PC-9 (cell line): Measurements from ENCODE around the gene YWHAB. TPM values are rescaled to one million over a fixed set of nuclear protein-coding genes. Genes with fewer than 3 reads are reported as not detected.
A peak's percentile ranks its signal among the peaks of the same experiment; 100 is the strongest.

Experiments used
- BruUV-seq: library from RNA; stranded (reverse); fragments of 400-500 nt; replicated peaks from 2 replicates; lab custom pipeline; 2021; lab: Mats Ljungman, UMichigan
- CTCF ChIA-PET: fragments of 300-600 bp; sonication (Branson Sonifier 250); formaldehyde crosslinking; loops from one replicate; lab custom pipeline; 2022; ENCODE audit warnings: antibody characterized with exemption; lab: Charles Lee
- POLR2A ChIA-PET: fragments of 300-600 bp; sonication (Branson Sonifier 250); formaldehyde crosslinking; loops from one replicate; lab custom pipeline; 2022; ENCODE audit warnings: antibody characterized with exemption; ENCODE audit not compliant: unreplicated experiment; lab: Charles Lee
- DNase-seq, 2 experiments: peaks; one replicate each; pipeline versions ENCODE4 v3.0.0 to v3.0.0-alpha.2; 2015 to 2022; ENCODE audit warnings: mixed read lengths in 1 of 2
- H2AFZ ChIP-seq: fragments of 200-600 bp; sonication (generic); 2 replicates; pipeline ENCODE4 v1.8.1; 2017; ENCODE audit warnings: antibody characterized with exemption
- H3F3A ChIP-seq: fragments of 200-600 bp; sonication (generic); 2 replicates; pipeline ENCODE4 v1.8.1; 2017; ENCODE audit warnings: antibody characterized with exemption, mild to moderate bottlenecking, low read depth; ENCODE audit not compliant: insufficient read depth
- H3K27ac ChIP-seq: fragments of 200-600 bp; sonication (generic); 2 replicates; pipeline ENCODE4 v1.6.1; 2016; ENCODE audit warnings: mixed run types
- H3K27me3 ChIP-seq: fragments of 200-600 bp; sonication (generic); 2 replicates; pipeline ENCODE4 v1.6.1; 2016; ENCODE audit warnings: low read depth, mixed run types; ENCODE audit not compliant: insufficient read depth
- H3K36me3 ChIP-seq: fragments of 200-600 bp; sonication (generic); 2 replicates; pipeline ENCODE4 v1.6.1; 2016; ENCODE audit warnings: low read depth, mixed run types
- H3K4me1 ChIP-seq: fragments of 200-600 bp; sonication (generic); replicated peaks from 2 replicates; pipeline ENCODE4 v1.6.1; 2016; ENCODE audit warnings: mixed run types; ENCODE audit not compliant: insufficient read depth
- H3K4me2 ChIP-seq: fragments of 200-600 bp; sonication (generic); 2 replicates; pipeline ENCODE4 v1.6.1; 2017; ENCODE audit warnings: mixed run types
- H3K4me3 ChIP-seq: fragments of 200-600 bp; sonication (generic); 2 replicates; pipeline ENCODE4 v1.6.1; 2016; ENCODE audit warnings: mixed run types
- H3K79me2 ChIP-seq: fragments of 200-600 bp; sonication (generic); 2 replicates; pipeline ENCODE4 v1.6.1; 2017; ENCODE audit warnings: low read depth, mixed run types
- H3K9me2 ChIP-seq: fragments of 200-600 bp; sonication (generic); 2 replicates; pipeline ENCODE4 v1.8.1; 2017; ENCODE audit warnings: mild to moderate bottlenecking; ENCODE audit not compliant: insufficient read depth
- H3K9me3 ChIP-seq: fragments of 200-600 bp; sonication (generic); 2 replicates; pipeline ENCODE4 v1.8.1; 2016; ENCODE audit warnings: low read depth; ENCODE audit not compliant: insufficient read depth
- H4K20me1 ChIP-seq: fragments of 200-600 bp; sonication (generic); 2 replicates; pipeline ENCODE4 v1.8.1; 2017; ENCODE audit not compliant: insufficient read depth
- CTCF ChIP-seq: fragments of 200-600 bp; sonication (generic); conservative IDR thresholded peaks from 2 replicates; pipeline ENCODE4 v1.6.1; 2017; ENCODE audit warnings: mixed run types, antibody characterized with exemption, mild to moderate bottlenecking, moderate library complexity
- EZH2 ChIP-seq: fragments of 200-600 bp; sonication (generic); IDR thresholded peaks from 2 replicates; pipeline ENCODE4 v1.8.0; 2017; ENCODE audit warnings: antibody characterized with exemption, low read depth
- intact Hi-C: fragments of 100-400 bp; cut with micrococcal nuclease; formaldehyde crosslinking; loops from one replicate; pipeline ENCODE4 v1.10.0; 2022; ENCODE audit not compliant: unreplicated experiment
- total RNA-seq: library from RNA; stranded (reverse); gene quantifications from 2 replicates; pipeline ENCODE4 v1.2.3, GENCODE V29; 2021

The YWHAB gene
- total RNA-seq, 1 experiment from 2014 or later = 249 TPM

- H3K9me2 ChIP-seq = no peaks in the 10 kb centered on the region
- H2AFZ ChIP-seq = no peak overlapping the region
- intact Hi-C loops = no loop called here
- DNase-seq = no peak
- H3K9me3 ChIP-seq = no peaks in the 10 kb centered on the region
- peak overlapping the region; percentile 81; the same call in 1 of the 2 replicates for H3K27ac ChIP-seq
- peak overlapping the region; percentile 94 for H3K4me3 ChIP-seq
- BruUV-seq = TSS peak; percentile 47
- ChIA-PET CTCF (no interaction called here), POLR2A (no interaction called here)
- H3K36me3 ChIP-seq = peaks cover 26% of the 10 kb centered on the region; the same call in 1 of the 2 replicates
- peaks cover 63% of the 10 kb centered on the region for H3K79me2 ChIP-seq
- no peaks in the 10 kb centered on the region for H3K27me3 ChIP-seq
- peaks cover 58% of the 10 kb centered on the region for H4K20me1 ChIP-seq
- H3K4me1 ChIP-seq = peaks cover 42% of the 10 kb centered on the region
- no peak for TF ChIP-seq CTCF
- no peak for TF ChIP-seq EZH2
- peak overlapping the region; percentile 95 for H3K4me2 ChIP-seq
- peaks cover 29% of the 10 kb centered on the region for H3F3A ChIP-seq
Observed at GRCh38 chr20:44886828-44887227, 1.3 kb downstream of the YWHAB start.

GRCh38 chr20:44887466-44887865 lies 2.0 kb downstream of the YWHAB start:
- intact Hi-C loops = no loop called here
- TF ChIP-seq EZH2 = no peak
- TF ChIP-seq CTCF = no peak
- Histone ChIP-seq H2AFZ (no peak overlapping the region), H3K4me2 (peak overlapping the region; percentile 95), H4K20me1 (peaks cover 65% of the 10 kb centered on the region), H3K9me2 (no peaks in the 10 kb centered on the region), H3F3A (peaks cover 29% of the 10 kb centered on the region), H3K79me2 (peaks cover 69% of the 10 kb centered on the region), H3K4me3 (peak overlapping the region; percentile 94), H3K27me3 (no peaks in the 10 kb centered on the region), H3K36me3 (peaks cover 33% of the 10 kb centered on the region; the same call in 1 of the 2 replicates), H3K9me3 (no peaks in the 10 kb centered on the region), H3K4me1 (peaks cover 42% of the 10 kb centered on the region), H3K27ac (no peak overlapping the region)
- BruUV-seq = no TSS peak
- POLR2A ChIA-PET = interaction anchor here (0.5 to 0.6 kb wide), 2 partner anchors 39 to 170 kb away, joined by 5 to 6 read pairs; no protein-coding TSS in a partner anchor
- DNase-seq = no peak
- CTCF ChIA-PET = no interaction called here

GRCh38 chr20:44888226-44889103 lies 3.0 kb downstream of the YWHAB start:
- H4K20me1 ChIP-seq = peaks cover 75% of the 10 kb centered on the region
- H3K9me2 ChIP-seq = no peaks in the 10 kb centered on the region
- H3K4me3 ChIP-seq = peak overlapping the region; percentile 94
- 0 out of 2 replicates have a peak overlapping the region, but pooled peaks have one; percentile 14 for H3K27ac ChIP-seq
- H3K9me3 ChIP-seq = no peaks in the 10 kb centered on the region
- ChIA-PET CTCF (no interaction called here), POLR2A (interaction anchor here (0.5 to 0.7 kb wide), 3 partner anchors 14 to 1428 kb away, joined by 3 to 23 read pairs (median 3); no protein-coding TSS in a partner anchor)
- intact Hi-C loops = no loop called here
- DNase-seq = peak; percentile 12 to 87
- H3K36me3 ChIP-seq = peaks cover 39% of the 10 kb centered on the region; the same call in 1 of the 2 replicates
- peaks cover 42% of the 10 kb centered on the region for H3K4me1 ChIP-seq
- H3K79me2 ChIP-seq = peaks cover 79% of the 10 kb centered on the region
- H3K4me2 ChIP-seq = peak overlapping the region; percentile 95
- TF ChIP-seq CTCF (peak; percentile 72), EZH2 (no peak)
- H3K27me3 ChIP-seq = no peaks in the 10 kb centered on the region
- H3F3A ChIP-seq = peaks cover 33% of the 10 kb centered on the region
- BruUV-seq = no TSS peak
- H2AFZ ChIP-seq = no peak overlapping the region
